Measurements from ENCODE around the gene HSH2D.

DNA sequence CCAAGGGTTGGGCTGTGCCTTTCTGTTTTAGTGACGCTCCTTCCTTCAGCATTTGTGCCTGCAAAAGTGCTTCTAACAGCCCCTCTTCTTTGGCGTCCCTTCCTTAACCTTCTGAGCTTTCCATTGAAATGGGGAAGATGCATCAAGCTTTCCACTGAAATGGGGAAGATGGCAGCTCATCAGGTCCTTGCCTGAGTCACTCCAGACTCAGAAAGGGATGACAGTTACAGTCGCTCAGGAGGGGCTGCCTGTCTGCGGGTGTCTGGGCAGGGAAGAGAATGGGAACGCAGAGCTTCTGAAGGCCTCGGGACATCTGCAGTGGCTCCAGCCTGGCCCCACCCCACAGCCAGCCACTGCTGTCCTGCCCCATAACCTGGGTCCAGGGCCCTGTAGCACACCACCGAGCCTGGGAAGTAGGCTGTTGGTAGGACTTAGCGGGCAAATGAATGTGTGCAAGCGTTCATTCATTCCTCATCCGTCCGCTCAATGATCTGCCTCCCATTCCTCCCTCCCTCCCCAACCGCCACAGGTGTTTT, 64.1 kb downstream of the HSH2D start:
- TF ChIP-seq, protein P1, sequence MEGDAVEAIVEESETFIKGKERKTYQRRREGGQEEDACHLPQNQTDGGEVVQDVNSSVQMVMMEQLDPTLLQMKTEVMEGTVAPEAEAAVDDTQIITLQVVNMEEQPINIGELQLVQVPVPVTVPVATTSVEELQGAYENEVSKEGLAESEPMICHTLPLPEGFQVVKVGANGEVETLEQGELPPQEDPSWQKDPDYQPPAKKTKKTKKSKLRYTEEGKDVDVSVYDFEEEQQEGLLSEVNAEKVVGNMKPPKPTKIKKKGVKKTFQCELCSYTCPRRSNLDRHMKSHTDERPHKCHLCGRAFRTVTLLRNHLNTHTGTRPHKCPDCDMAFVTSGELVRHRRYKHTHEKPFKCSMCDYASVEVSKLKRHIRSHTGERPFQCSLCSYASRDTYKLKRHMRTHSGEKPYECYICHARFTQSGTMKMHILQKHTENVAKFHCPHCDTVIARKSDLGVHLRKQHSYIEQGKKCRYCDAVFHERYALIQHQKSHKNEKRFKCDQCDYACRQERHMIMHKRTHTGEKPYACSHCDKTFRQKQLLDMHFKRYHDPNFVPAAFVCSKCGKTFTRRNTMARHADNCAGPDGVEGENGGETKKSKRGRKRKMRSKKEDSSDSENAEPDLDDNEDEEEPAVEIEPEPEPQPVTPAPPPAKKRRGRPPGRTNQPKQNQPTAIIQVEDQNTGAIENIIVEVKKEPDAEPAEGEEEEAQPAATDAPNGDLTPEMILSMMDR (IDR thresholded peaks at IDR 0.05; ENCODE audit: poor library complexity) = no peak
- no peak for TF ChIP-seq EZH2 (IDR thresholded peaks at IDR 0.05; ENCODE audit: borderline replicate concordance)
